Measurements from ENCODE around the gene SLC22A17. TPM values are rescaled to one million over a fixed set of nuclear protein-coding genes. Genes with fewer than 3 reads are reported as not detected.
"Not testable (repeated sequence)": the region's sequence is repeated elsewhere in the genome, so short reads cannot be mapped to it uniquely, and the experiment has no call there.

The SLC22A17 gene
- total RNA-seq, 1 donor from 2014 or later = 42.4 TPM

DNA sequence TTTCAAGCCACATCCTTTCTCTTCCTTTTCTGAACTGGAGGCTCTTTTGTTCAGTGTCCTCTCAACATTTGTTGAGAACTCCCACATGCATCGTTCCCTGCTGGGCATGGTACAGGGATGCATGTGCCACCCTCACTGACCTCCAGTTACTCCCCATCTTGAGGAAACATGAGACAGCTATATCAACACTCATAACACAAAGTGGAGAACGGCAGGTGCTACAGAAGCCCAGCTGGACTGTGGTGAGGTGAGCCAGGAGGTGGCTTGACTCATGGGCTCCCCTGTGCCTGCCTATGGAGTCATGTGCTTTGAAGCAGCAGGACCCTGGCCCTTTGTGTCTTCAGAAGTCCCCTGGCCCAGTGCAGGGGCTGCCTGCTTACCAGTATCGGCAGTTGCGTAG lies 45.7 kb upstream of the SLC22A17 start:
- TF ChIP-seq, protein P1, sequence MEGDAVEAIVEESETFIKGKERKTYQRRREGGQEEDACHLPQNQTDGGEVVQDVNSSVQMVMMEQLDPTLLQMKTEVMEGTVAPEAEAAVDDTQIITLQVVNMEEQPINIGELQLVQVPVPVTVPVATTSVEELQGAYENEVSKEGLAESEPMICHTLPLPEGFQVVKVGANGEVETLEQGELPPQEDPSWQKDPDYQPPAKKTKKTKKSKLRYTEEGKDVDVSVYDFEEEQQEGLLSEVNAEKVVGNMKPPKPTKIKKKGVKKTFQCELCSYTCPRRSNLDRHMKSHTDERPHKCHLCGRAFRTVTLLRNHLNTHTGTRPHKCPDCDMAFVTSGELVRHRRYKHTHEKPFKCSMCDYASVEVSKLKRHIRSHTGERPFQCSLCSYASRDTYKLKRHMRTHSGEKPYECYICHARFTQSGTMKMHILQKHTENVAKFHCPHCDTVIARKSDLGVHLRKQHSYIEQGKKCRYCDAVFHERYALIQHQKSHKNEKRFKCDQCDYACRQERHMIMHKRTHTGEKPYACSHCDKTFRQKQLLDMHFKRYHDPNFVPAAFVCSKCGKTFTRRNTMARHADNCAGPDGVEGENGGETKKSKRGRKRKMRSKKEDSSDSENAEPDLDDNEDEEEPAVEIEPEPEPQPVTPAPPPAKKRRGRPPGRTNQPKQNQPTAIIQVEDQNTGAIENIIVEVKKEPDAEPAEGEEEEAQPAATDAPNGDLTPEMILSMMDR (conservative IDR thresholded peaks at IDR 0.05) = no peak
- H3K9me3 Mint-ChIP-seq = peaks cover 3% of the 10 kb centered on the region
- H3K4me1 Mint-ChIP-seq = no peaks in the 10 kb centered on the region
- peak overlapping the region; percentile 67 for H3K27ac Mint-ChIP-seq (ENCODE audit: unreplicated experiment)
- H3K4me3 Mint-ChIP-seq = no peak overlapping the region
- H3K27me3 Mint-ChIP-seq (ENCODE audit: low read depth) = peaks cover 16% of the 10 kb centered on the region
- no peak for DNase-seq (ENCODE audit: low read depth, low spot score)
- H3K36me3 Mint-ChIP-seq (ENCODE audit: low read depth) = no peaks in the 10 kb centered on the region

DNA sequence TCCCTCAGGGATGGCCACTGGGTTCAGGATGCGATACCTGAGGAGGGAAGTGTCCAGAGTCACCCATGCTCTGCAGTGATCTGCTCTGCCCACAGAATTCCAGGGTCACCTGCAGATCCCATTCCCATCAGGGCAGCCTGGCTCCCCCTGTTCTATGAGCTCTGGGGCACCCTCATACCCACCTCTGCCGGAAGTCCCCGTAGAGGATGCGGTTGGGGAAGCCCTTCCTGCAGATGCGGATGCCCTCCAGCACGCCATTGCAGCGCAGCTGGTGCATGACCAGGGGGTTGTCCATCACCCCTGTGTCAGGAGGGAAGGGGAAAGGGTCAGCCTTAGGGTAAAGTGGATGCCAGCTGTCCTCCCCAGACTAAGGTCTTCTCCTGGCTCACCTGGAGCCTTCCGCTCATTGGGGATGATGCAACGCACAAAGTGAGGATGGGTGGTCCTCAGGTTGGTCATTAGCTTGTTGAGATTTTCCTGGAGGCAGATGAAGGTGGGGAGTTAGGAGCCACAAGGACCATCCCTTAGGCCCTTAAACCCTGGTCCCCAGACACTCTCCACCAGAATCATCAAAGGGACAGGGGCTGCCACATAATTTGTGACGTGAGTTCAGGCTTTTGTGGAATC lies 44.2 kb upstream of the SLC22A17 start:
- Mint-ChIP-seq H3K27me3 (ENCODE audit: low read depth) (peaks cover 14% of the 10 kb centered on the region), H3K4me1 (no peaks in the 10 kb centered on the region), H3K36me3 (ENCODE audit: low read depth) (no peaks in the 10 kb centered on the region), H3K9me3 (peaks cover 3% of the 10 kb centered on the region), H3K27ac (ENCODE audit: unreplicated experiment) (no peak overlapping the region), H3K4me3 (no peak overlapping the region)
- TF ChIP-seq, protein P1 (conservative IDR thresholded peaks at IDR 0.05) = no peak
- no peak for DNase-seq (ENCODE audit: low read depth, low spot score)

DNA sequence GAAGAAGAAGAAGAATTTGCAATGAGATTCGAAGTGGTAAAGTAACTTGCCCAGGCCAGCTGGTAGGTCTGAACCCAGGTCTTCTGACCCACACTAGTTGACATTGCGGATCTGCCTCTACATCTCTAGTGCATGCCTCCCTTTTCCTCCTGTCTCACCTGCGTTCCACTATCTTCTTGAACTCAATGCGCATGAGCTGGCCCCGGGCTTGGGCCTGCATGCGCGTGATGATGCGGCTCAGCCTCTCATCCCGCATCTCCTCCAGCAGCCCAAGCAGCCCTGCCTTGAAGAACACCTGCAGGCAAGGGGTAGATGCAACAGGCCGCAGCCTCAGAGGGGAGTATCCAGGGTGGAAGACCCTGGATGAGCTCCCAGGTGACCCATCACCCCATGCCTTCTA lies 43.4 kb upstream of the SLC22A17 start:
- no peak for DNase-seq (ENCODE audit: low read depth, low spot score)
- Mint-ChIP-seq H3K4me1 (no peaks in the 10 kb centered on the region), H3K27ac (ENCODE audit: unreplicated experiment) (no peak overlapping the region), H3K9me3 (peaks cover 3% of the 10 kb centered on the region), H3K4me3 (no peak overlapping the region), H3K27me3 (ENCODE audit: low read depth) (peaks cover 11% of the 10 kb centered on the region), H3K36me3 (ENCODE audit: low read depth) (no peaks in the 10 kb centered on the region)
- TF ChIP-seq, protein P1 (conservative IDR thresholded peaks at IDR 0.05) = no peak

DNA sequence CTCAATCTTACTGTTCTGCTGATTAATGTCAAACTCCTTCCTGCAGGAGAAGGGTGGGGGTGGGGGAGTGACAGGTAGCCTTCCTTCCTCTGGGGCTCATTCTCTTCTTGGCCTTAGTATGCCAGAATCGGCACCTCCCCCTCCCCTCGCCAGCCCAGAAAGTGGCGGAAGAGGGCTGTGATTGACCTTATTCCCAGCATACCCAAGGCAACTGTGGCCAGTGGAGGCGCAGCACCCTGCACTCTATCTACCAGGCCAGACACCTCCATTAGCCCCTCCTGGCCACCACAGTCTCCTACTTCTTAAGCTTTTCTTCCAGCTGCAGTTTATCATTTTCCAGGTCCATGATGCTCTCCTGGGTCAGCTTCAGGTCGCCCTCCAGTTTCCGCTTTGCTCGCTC lies 39.9 kb upstream of the SLC22A17 start:
- TF ChIP-seq, protein P1 (conservative IDR thresholded peaks at IDR 0.05) = no peak
- Mint-ChIP-seq H3K4me3 (no peak overlapping the region), H3K36me3 (ENCODE audit: low read depth) (no peaks in the 10 kb centered on the region), H3K27me3 (ENCODE audit: low read depth) (peaks cover 8% of the 10 kb centered on the region), H3K27ac (ENCODE audit: unreplicated experiment) (no peak overlapping the region), H3K9me3 (peaks cover 3% of the 10 kb centered on the region), H3K4me1 (no peaks in the 10 kb centered on the region)
- no peak for DNase-seq (ENCODE audit: low read depth, low spot score)

DNA sequence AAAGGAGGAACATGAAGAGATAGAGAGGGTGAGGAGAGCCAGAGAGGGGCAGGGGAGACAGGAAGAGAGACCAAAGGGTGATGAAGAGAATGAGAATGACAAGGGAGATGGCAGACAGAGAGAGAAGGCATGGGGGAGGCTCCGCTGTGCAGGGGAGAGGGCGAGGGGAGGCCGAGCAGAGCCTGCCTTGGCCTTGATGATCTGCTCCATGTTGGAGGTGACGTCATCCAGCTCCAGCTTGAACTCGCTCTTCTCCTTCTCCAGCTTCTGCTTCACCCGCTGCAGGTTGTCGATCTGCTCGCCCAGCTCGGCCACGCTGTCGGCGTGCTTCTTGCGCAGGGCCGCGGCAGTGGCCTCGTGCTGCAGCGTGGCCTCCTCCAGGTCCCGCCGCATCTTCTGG lies 37.2 kb upstream of the SLC22A17 start:
- not testable (repeated sequence) for H3K4me3 Mint-ChIP-seq; H3K9me3 Mint-ChIP-seq; H3K27ac Mint-ChIP-seq (ENCODE audit: unreplicated experiment); H3K4me1 Mint-ChIP-seq; H3K36me3 Mint-ChIP-seq (ENCODE audit: low read depth); H3K27me3 Mint-ChIP-seq (ENCODE audit: low read depth); DNase-seq (ENCODE audit: low read depth, low spot score)

DNA sequence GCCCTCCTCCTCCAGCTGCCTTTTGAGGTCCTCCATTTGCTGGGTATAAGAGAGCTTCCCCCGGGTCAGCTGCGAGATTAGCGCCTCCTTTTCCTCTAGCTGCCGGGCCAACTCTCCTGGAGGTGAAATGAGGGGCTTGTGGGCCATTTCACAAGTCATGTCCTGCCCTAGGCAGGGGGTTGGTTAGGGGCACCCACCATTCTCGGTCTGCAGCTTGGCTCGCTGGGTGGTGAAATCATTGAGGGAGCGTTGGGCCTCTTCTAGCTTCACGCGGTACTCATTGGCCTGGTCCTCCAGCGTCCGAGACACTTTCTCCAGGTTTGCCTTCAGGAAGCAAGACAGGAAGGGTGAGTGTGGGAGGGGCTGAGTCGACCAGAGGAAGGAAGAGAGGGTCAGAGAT lies 36.7 kb upstream of the SLC22A17 start:
- H3K4me3 Mint-ChIP-seq = no peak overlapping the region
- TF ChIP-seq, protein P1 (conservative IDR thresholded peaks at IDR 0.05) = no peak
- H3K27me3 Mint-ChIP-seq (ENCODE audit: low read depth) = peaks cover 8% of the 10 kb centered on the region
- no peaks in the 10 kb centered on the region for H3K36me3 Mint-ChIP-seq (ENCODE audit: low read depth)
- no peak overlapping the region for H3K27ac Mint-ChIP-seq (ENCODE audit: unreplicated experiment)
- DNase-seq (ENCODE audit: low read depth, low spot score) = no peak
- H3K9me3 Mint-ChIP-seq = peaks cover 3% of the 10 kb centered on the region
- H3K4me1 Mint-ChIP-seq = no peaks in the 10 kb centered on the region
